Measurements from ENCODE around the gene ACTR1A.

Gene ACTR1A

GRCh38 chr10:102436312-102436711 is 66.2 kb downstream of the ACTR1A start:
- TF ChIP-seq CTCF (IDR thresholded peaks at IDR 0.05; ENCODE audit: low read depth, low read length) (no peak), MYC (IDR thresholded peaks at IDR 0.05; ENCODE audit: low read depth, low read length) (no peak), MAX (IDR thresholded peaks at IDR 0.05; ENCODE audit: low read depth, low read length) (no peak), POLR2A (IDR thresholded peaks at IDR 0.05; ENCODE audit: extremely low read depth, insufficient read length) (no peak)
- peak overlapping the region; percentile 64 for H3K4me3 ChIP-seq (ENCODE audit: low read depth, low read length)
- DNase-seq (ENCODE audit: low read depth), result no peak

- DNase-seq (ENCODE audit: low read depth), result peak; percentile 91
- TF ChIP-seq MAX (IDR thresholded peaks at IDR 0.05; ENCODE audit: low read depth, low read length) (0 out of 2 replicates have a peak, but pooled peaks have one; percentile 19), POLR2A (IDR thresholded peaks at IDR 0.05; ENCODE audit: extremely low read depth, insufficient read length) (peak; percentile 29), CTCF (IDR thresholded peaks at IDR 0.05; ENCODE audit: low read depth, low read length) (no peak)
- peak overlapping the region; percentile 64 for H3K4me3 ChIP-seq (ENCODE audit: low read depth, low read length)
Observed at GRCh38 chr10:102435529-102436233, 66.8 kb downstream of the ACTR1A start.

- H3K4me3 ChIP-seq (ENCODE audit: low read depth, low read length), result peak overlapping the region; percentile 60
- no peak for DNase-seq (ENCODE audit: low read depth)
- no peak for TF ChIP-seq POLR2A (IDR thresholded peaks at IDR 0.05; ENCODE audit: extremely low read depth, insufficient read length)
- no peak for TF ChIP-seq CTCF (IDR thresholded peaks at IDR 0.05; ENCODE audit: low read depth, low read length)
- TF ChIP-seq MYC (IDR thresholded peaks at IDR 0.05; ENCODE audit: low read depth, low read length), result no peak
- no peak for TF ChIP-seq MAX (IDR thresholded peaks at IDR 0.05; ENCODE audit: low read depth, low read length)
Observed at GRCh38 chr10:102435133-102435497, 67.4 kb downstream of the ACTR1A start.

GRCh38 chr10:102434394-102435132 is 67.9 kb downstream of the ACTR1A start:
- peak; percentile 75 for DNase-seq (ENCODE audit: low read depth)
- H3K4me3 ChIP-seq (ENCODE audit: low read depth, low read length), result peak overlapping the region; percentile 60
- TF ChIP-seq CTCF (IDR thresholded peaks at IDR 0.05; ENCODE audit: low read depth, low read length), result no peak
- TF ChIP-seq POLR2A (IDR thresholded peaks at IDR 0.05; ENCODE audit: extremely low read depth, insufficient read length), result no peak
- TF ChIP-seq MAX (IDR thresholded peaks at IDR 0.05; ENCODE audit: low read depth, low read length), result no peak
- TF ChIP-seq MYC (IDR thresholded peaks at IDR 0.05; ENCODE audit: low read depth, low read length), result no peak

- peak; percentile 74 for DNase-seq (ENCODE audit: low read depth)
- no peak overlapping the region for H3K4me3 ChIP-seq (ENCODE audit: low read depth, low read length)
- TF ChIP-seq MAX (IDR thresholded peaks at IDR 0.05; ENCODE audit: low read depth, low read length) (no peak), MYC (IDR thresholded peaks at IDR 0.05; ENCODE audit: low read depth, low read length) (no peak), CTCF (IDR thresholded peaks at IDR 0.05; ENCODE audit: low read depth, low read length) (no peak), POLR2A (IDR thresholded peaks at IDR 0.05; ENCODE audit: extremely low read depth, insufficient read length) (no peak)
Observed at GRCh38 chr10:102433619-102434046, 68.9 kb downstream of the ACTR1A start.

Measured in NB4 (cell line).